Measurements from ENCODE around the gene CHCHD6.
A peak's percentile ranks its signal among the peaks of the same experiment; 100 is the strongest.

The CHCHD6 gene

DNA sequence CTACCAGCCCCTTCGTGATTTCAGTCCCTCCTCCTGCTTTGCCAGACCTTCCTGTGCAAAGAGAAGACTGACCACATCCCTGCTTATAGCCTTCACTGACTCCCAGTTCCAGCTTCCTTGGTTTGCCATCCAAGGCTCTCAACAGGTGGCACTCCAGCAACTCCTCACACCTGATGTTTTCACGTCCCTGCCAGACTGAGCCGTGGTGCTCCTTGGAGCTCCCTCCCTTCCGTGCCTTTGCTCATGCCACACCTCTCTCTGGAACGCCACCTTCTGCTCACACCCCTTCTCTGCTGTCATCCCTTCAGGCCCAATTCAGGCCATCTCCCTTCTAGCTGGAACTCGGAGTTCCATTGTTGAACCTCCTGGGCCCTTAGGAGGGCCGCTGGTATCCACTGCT lies 12.0 kb downstream of the CHCHD6 start:
- no CpG with 5 or more reads among the region's 7 CpGs for WGBS, 2 donors (ENCODE audit: extremely low coverage in 2 of 2, insufficient read length in 2 of 2, insufficient replicate concordance in 1 of 2)
- Histone ChIP-seq H3K4ac (ENCODE audit: low read length) (no peak overlapping the region), H3K9me3 (replicated peaks in 1 of 2; ENCODE audit: control insufficient read depth in 2 of 2, insufficient read depth in 1 of 2, low read depth in 1 of 2, low read length in 2 of 2) (no peaks in the 10 kb centered on the region)

DNA sequence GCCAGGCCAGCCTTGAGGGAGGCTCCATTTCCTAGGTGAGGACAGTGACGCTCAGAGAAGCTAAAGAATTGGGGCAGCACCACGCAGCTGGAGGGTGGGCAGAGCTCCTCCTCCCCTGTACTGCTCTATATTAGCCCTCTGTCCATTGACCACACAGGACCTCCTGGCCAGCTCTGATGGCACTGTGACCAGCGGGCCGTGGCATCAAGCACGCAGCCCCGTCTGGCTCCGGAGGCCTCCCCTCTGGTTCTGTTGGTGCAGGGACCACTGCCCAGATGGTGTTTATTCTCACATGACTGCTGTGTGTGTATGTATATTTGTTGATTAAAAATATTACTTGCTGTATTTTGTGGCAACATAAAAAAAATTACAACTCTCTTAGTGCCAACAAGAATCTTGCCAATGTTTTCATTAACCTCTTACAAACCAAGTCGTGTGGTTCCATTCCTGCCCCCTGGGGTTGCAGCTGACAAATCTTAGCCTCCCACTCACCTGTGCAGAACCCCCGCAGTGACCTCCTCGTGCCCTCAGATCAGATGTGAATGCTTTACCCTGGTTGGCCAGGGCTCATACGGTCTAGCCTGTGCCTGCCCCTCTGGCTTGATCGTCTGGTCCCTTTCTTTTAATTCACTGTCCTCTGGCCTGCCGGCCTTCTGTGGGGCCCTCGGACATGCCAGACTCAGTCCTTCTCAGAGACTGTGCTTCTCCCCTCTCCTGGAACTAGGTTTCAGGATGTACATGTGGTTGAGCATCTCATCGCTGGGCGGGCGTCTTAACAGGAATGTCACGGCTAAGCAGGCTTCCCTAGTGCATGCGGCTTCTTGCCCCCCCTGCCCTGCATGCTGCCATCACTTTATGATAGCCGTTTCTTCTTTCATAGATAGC lies 14.8 kb downstream of the CHCHD6 start:
- Histone ChIP-seq H2BK15ac (ENCODE audit: low read length) (no peak overlapping the region), H3K27me3 (ENCODE audit: control insufficient read depth in 3 of 3, insufficient read depth in 3 of 3, low read depth in 1 of 3, low read length in 3 of 3) (no peaks in the 10 kb centered on the region), H2BK120ac (ENCODE audit: low read depth, low read length) (no peak overlapping the region), H2BK12ac (ENCODE audit: low read length) (no peak overlapping the region), H2AFZ (ENCODE audit: low read length) (no peak overlapping the region), H3K4me3 (ENCODE audit: low read length in 2 of 2) (no peak overlapping the region), H3K18ac (ENCODE audit: low read length) (no peak overlapping the region), H2BK5ac (ENCODE audit: low read length) (no peak overlapping the region), H3K4ac (ENCODE audit: low read length) (no peak overlapping the region), H3K36me3 (replicated peaks in 1 of 2; ENCODE audit: control insufficient read depth in 2 of 2, insufficient read depth in 2 of 2, low read length in 2 of 2) (no peaks in the 10 kb centered on the region), H4K8ac (ENCODE audit: low read depth, low read length) (no peak overlapping the region), H3K79me1 (ENCODE audit: low read depth, low read length) (peaks cover 3% of the 10 kb centered on the region), H3K4me1 (ENCODE audit: control insufficient read depth in 2 of 2, insufficient read depth in 1 of 2, low read depth in 1 of 2, low read length in 2 of 2) (peaks cover 2 to 6% of the 10 kb centered on the region in 2 donors), H3K4me2 (ENCODE audit: insufficient read depth, low read length, poor library complexity, severe bottlenecking) (no peak overlapping the region), H3K9me3 (replicated peaks in 1 of 2; ENCODE audit: control insufficient read depth in 2 of 2, insufficient read depth in 1 of 2, low read depth in 1 of 2, low read length in 2 of 2) (no peaks in the 10 kb centered on the region), H2AK5ac (ENCODE audit: low read depth, low read length) (no peak overlapping the region), H3K14ac (ENCODE audit: low read length) (no peak overlapping the region), H3K23ac (ENCODE audit: low read depth, low read length, poor library complexity) (no peak overlapping the region), H3K27ac (replicated peaks; ENCODE audit: low read length) (no peak overlapping the region), H3K9ac (ENCODE audit: low read depth, low read length, poor library complexity) (no peak overlapping the region), H4K91ac (ENCODE audit: low read depth, low read length, poor library complexity) (no peak overlapping the region)
- WGBS, 2 donors (ENCODE audit: extremely low coverage in 2 of 2, insufficient read length in 2 of 2, insufficient replicate concordance in 1 of 2): no CpG with 5 or more reads among the region's 20 CpGs
- no peak for DNase-seq (ENCODE audit: low spot score)

More for the DNA sequence above, 12.0 kb downstream of the CHCHD6 start:
- no peaks in the 10 kb centered on the region for H3K36me3 ChIP-seq (replicated peaks in 1 of 2; ENCODE audit: control insufficient read depth in 2 of 2, insufficient read depth in 2 of 2, low read length in 2 of 2)
- H2BK12ac ChIP-seq (ENCODE audit: low read length): no peak overlapping the region
- no peak overlapping the region for H2BK15ac ChIP-seq (ENCODE audit: low read length)
- no peak overlapping the region for H3K4me3 ChIP-seq (ENCODE audit: low read length in 2 of 2)
- DNase-seq (ENCODE audit: low spot score): no peak
- peaks cover 2 to 6% of the 10 kb centered on the region in 2 donors for H3K4me1 ChIP-seq (ENCODE audit: control insufficient read depth in 2 of 2, insufficient read depth in 1 of 2, low read depth in 1 of 2, low read length in 2 of 2)
- H3K18ac ChIP-seq (ENCODE audit: low read length): peak overlapping the region; percentile 68
- H3K14ac ChIP-seq (ENCODE audit: low read length): peak overlapping the region; percentile 83
- no peaks in the 10 kb centered on the region for H3K27me3 ChIP-seq (ENCODE audit: control insufficient read depth in 3 of 3, insufficient read depth in 3 of 3, low read depth in 1 of 3, low read length in 3 of 3)
- no peak overlapping the region for H3K27ac ChIP-seq (replicated peaks; ENCODE audit: low read length)
- H4K8ac ChIP-seq (ENCODE audit: low read depth, low read length): no peak overlapping the region
- H3K9ac ChIP-seq (ENCODE audit: low read depth, low read length, poor library complexity): no peak overlapping the region
- H4K91ac ChIP-seq (ENCODE audit: low read depth, low read length, poor library complexity): no peak overlapping the region
- no peak overlapping the region for H3K4me2 ChIP-seq (ENCODE audit: insufficient read depth, low read length, poor library complexity, severe bottlenecking)
- no peak overlapping the region for H2BK5ac ChIP-seq (ENCODE audit: low read length)
- H3K79me1 ChIP-seq (ENCODE audit: low read depth, low read length): peaks cover 5% of the 10 kb centered on the region
- no peak overlapping the region for H3K23ac ChIP-seq (ENCODE audit: low read depth, low read length, poor library complexity)
- H2AFZ ChIP-seq (ENCODE audit: low read length): no peak overlapping the region
- no peak overlapping the region for H2BK120ac ChIP-seq (ENCODE audit: low read depth, low read length)
- H2AK5ac ChIP-seq (ENCODE audit: low read depth, low read length): no peak overlapping the region

DNA sequence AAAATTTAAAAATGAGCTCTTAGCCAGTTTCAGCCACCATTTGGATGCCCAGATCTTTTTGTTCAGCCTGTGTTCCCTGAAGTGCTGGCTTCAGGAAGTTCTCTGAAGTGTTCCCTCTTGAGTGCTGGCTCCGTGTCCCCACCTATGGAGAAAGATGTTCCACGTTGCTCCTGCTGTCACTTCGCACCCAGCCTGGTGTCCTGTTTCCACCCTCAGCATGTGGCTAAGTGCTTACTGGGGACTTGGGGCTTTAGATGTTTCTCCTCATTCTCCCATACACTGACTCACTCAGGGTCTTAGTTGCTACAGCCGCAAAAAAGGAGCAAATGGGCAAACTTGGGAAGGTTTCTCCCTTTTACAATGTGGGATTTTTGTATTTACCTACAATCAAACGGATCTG lies 16.6 kb downstream of the CHCHD6 start:
- Histone ChIP-seq H3K4me1 (ENCODE audit: control insufficient read depth in 2 of 2, insufficient read depth in 1 of 2, low read depth in 1 of 2, low read length in 2 of 2) (peaks cover 2 to 6% of the 10 kb centered on the region in 2 donors), H3K27ac (replicated peaks; ENCODE audit: low read length) (no peak overlapping the region), H3K9ac (ENCODE audit: low read depth, low read length, poor library complexity) (no peak overlapping the region), H2BK120ac (ENCODE audit: low read depth, low read length) (no peak overlapping the region), H2AK5ac (ENCODE audit: low read depth, low read length) (no peak overlapping the region), H2BK5ac (ENCODE audit: low read length) (no peak overlapping the region), H3K18ac (ENCODE audit: low read length) (no peak overlapping the region), H2AFZ (ENCODE audit: low read length) (no peak overlapping the region), H2BK12ac (ENCODE audit: low read length) (no peak overlapping the region), H4K8ac (ENCODE audit: low read depth, low read length) (no peak overlapping the region), H3K36me3 (replicated peaks in 1 of 2; ENCODE audit: control insufficient read depth in 2 of 2, insufficient read depth in 2 of 2, low read length in 2 of 2) (no peaks in the 10 kb centered on the region), H3K27me3 (ENCODE audit: control insufficient read depth in 3 of 3, insufficient read depth in 3 of 3, low read depth in 1 of 3, low read length in 3 of 3) (no peaks in the 10 kb centered on the region), H3K4me2 (ENCODE audit: insufficient read depth, low read length, poor library complexity, severe bottlenecking) (no peak overlapping the region), H3K4me3 (ENCODE audit: low read length in 2 of 2) (no peak overlapping the region), H3K79me1 (ENCODE audit: low read depth, low read length) (peaks cover 3% of the 10 kb centered on the region), H3K14ac (ENCODE audit: low read length) (no peak overlapping the region), H3K23ac (ENCODE audit: low read depth, low read length, poor library complexity) (no peak overlapping the region), H4K91ac (ENCODE audit: low read depth, low read length, poor library complexity) (no peak overlapping the region), H2BK15ac (ENCODE audit: low read length) (no peak overlapping the region), H3K4ac (ENCODE audit: low read length) (no peak overlapping the region), H3K9me3 (replicated peaks in 1 of 2; ENCODE audit: control insufficient read depth in 2 of 2, insufficient read depth in 1 of 2, low read depth in 1 of 2, low read length in 2 of 2) (peaks cover 0 to 16% of the 10 kb centered on the region in 2 donors)
- no CpG with 5 or more reads among the region's 5 CpGs for WGBS, 2 donors (ENCODE audit: extremely low coverage in 2 of 2, insufficient read length in 2 of 2, insufficient replicate concordance in 1 of 2)
- no peak for DNase-seq (ENCODE audit: low spot score)

DNA sequence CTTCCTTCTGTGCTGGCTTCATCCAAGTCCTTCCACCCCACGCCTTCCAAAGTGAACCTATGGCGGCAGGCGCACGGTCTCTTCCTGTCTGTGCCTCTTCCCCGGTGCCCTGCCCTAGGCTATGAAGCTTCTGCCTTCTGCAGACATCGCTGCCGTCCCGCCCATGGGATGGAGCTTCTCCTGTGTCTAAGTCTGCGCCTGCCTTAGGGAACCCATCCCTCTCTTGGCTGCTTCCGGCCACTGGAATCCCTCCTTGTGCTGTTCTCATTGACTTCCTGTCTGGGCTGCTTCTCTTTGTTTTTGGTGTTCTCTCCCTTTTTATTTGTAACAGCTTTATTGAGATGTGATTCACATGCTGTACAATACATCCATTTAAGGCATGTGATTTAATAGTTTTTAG lies 17.2 kb downstream of the CHCHD6 start:
- no peak overlapping the region for H2AK5ac ChIP-seq (ENCODE audit: low read depth, low read length)
- H3K4me3 ChIP-seq (ENCODE audit: low read length in 2 of 2): no peak overlapping the region
- H3K27me3 ChIP-seq (ENCODE audit: control insufficient read depth in 3 of 3, insufficient read depth in 3 of 3, low read depth in 1 of 3, low read length in 3 of 3): no peaks in the 10 kb centered on the region
- H2BK12ac ChIP-seq (ENCODE audit: low read length): no peak overlapping the region
- H3K4me1 ChIP-seq (ENCODE audit: control insufficient read depth in 2 of 2, insufficient read depth in 1 of 2, low read depth in 1 of 2, low read length in 2 of 2): peaks cover 2 to 3% of the 10 kb centered on the region in 2 donors
- H4K91ac ChIP-seq (ENCODE audit: low read depth, low read length, poor library complexity): no peak overlapping the region
- H3K14ac ChIP-seq (ENCODE audit: low read length): no peak overlapping the region
- no peaks in the 10 kb centered on the region for H3K36me3 ChIP-seq (replicated peaks in 1 of 2; ENCODE audit: control insufficient read depth in 2 of 2, insufficient read depth in 2 of 2, low read length in 2 of 2)
- H2BK5ac ChIP-seq (ENCODE audit: low read length): no peak overlapping the region
- H3K27ac ChIP-seq (replicated peaks; ENCODE audit: low read length): no peak overlapping the region
- no peak for DNase-seq (ENCODE audit: low spot score)
- H3K18ac ChIP-seq (ENCODE audit: low read length): peak overlapping the region; percentile 23
- no peak overlapping the region for H4K8ac ChIP-seq (ENCODE audit: low read depth, low read length)
- WGBS, 2 donors (ENCODE audit: extremely low coverage in 2 of 2, insufficient read length in 2 of 2, insufficient replicate concordance in 1 of 2): no CpG with 5 or more reads among the region's 10 CpGs
- H3K9ac ChIP-seq (ENCODE audit: low read depth, low read length, poor library complexity): no peak overlapping the region
- no peak overlapping the region for H3K4ac ChIP-seq (ENCODE audit: low read length)
- H2BK15ac ChIP-seq (ENCODE audit: low read length): no peak overlapping the region
- H2AFZ ChIP-seq (ENCODE audit: low read length): no peak overlapping the region
- H3K23ac ChIP-seq (ENCODE audit: low read depth, low read length, poor library complexity): no peak overlapping the region
- H2BK120ac ChIP-seq (ENCODE audit: low read depth, low read length): no peak overlapping the region
- peaks cover under 1% of the 10 kb centered on the region for H3K79me1 ChIP-seq (ENCODE audit: low read depth, low read length)
- H3K9me3 ChIP-seq (replicated peaks in 1 of 2; ENCODE audit: control insufficient read depth in 2 of 2, insufficient read depth in 1 of 2, low read depth in 1 of 2, low read length in 2 of 2): peaks cover 0 to 18% of the 10 kb centered on the region in 2 donors
- no peak overlapping the region for H3K4me2 ChIP-seq (ENCODE audit: insufficient read depth, low read length, poor library complexity, severe bottlenecking)
